ENCODE results near the gene NT5C2.

NT5C2 gene

DNA sequence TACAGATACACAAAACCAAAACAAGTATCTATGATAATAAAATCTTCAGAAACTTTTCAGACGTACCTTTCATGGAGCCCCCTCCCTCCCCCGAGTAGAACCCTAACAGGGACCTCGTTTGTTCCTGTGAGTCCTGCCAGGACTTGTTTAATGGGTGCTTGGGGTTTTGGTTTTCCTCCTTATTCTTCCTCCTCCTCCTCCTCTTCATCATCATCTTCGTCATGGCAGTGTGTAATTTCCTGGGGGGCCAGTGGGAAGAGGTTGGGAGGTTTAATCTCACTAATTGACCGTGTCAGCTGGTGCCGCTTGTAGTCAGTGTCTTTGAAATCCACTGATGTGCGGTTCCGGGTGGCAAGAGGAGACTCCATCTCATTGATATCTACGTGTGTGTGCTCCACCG is 103.6 kb downstream of the NT5C2 start:
- Mint-ChIP-seq H3K4me1 (ENCODE audit: low read depth) (no peaks in the 10 kb centered on the region), H3K9me3 (no peaks in the 10 kb centered on the region), H3K27ac (no peak overlapping the region), H3K36me3 (ENCODE audit: low read depth) (peaks cover 69% of the 10 kb centered on the region), H3K27me3 (ENCODE audit: low read depth) (no peaks in the 10 kb centered on the region), H3K4me3 (no peak overlapping the region)
- DNase-seq (ENCODE audit: low spot score), result no peak

GRCh38 chr10:103086799-103087198 is 106.3 kb downstream of the NT5C2 start:
- Mint-ChIP-seq H3K4me3 (no peak overlapping the region), H3K27me3 (ENCODE audit: low read depth) (no peaks in the 10 kb centered on the region), H3K4me1 (ENCODE audit: low read depth) (no peaks in the 10 kb centered on the region), H3K36me3 (ENCODE audit: low read depth) (peaks cover 58% of the 10 kb centered on the region), H3K9me3 (no peaks in the 10 kb centered on the region), H3K27ac (no peak overlapping the region)
- no peak for DNase-seq (ENCODE audit: low spot score)

DNA sequence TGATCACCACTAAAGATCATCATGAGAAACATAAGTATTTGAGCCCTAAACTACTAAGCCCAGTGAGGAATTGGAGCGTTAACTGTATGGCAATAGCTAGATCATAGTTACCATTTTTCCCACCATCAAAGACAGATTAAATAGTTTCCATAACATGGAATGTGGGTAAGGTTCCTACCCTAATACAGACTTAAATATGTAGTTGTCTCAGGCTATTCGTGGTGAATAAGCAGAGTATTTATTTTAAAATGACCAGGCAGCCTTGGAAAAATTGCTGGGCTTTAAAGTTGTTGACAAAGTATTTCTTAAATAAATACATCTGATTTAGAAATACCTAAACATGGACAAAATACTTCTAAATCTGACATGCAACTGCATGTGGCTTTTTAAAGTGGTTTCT is 106.8 kb downstream of the NT5C2 start:
- no peak for DNase-seq (ENCODE audit: low spot score)
- H3K27ac Mint-ChIP-seq, result no peak overlapping the region
- no peaks in the 10 kb centered on the region for H3K9me3 Mint-ChIP-seq
- no peak overlapping the region for H3K4me3 Mint-ChIP-seq
- no peaks in the 10 kb centered on the region for H3K27me3 Mint-ChIP-seq (ENCODE audit: low read depth)
- H3K36me3 Mint-ChIP-seq (ENCODE audit: low read depth), result peaks cover 53% of the 10 kb centered on the region
- H3K4me1 Mint-ChIP-seq (ENCODE audit: low read depth), result no peaks in the 10 kb centered on the region

- H3K27ac Mint-ChIP-seq, result no peak overlapping the region
- H3K4me3 Mint-ChIP-seq, result no peak overlapping the region
- peaks cover 33% of the 10 kb centered on the region for H3K36me3 Mint-ChIP-seq (ENCODE audit: low read depth)
- DNase-seq (ENCODE audit: low spot score), result no peak
- H3K4me1 Mint-ChIP-seq (ENCODE audit: low read depth), result no peaks in the 10 kb centered on the region
- H3K27me3 Mint-ChIP-seq (ENCODE audit: low read depth), result no peaks in the 10 kb centered on the region
- H3K9me3 Mint-ChIP-seq, result no peaks in the 10 kb centered on the region
Measured at GRCh38 chr10:103083977-103084320, 109.1 kb downstream of the NT5C2 start.

DNA sequence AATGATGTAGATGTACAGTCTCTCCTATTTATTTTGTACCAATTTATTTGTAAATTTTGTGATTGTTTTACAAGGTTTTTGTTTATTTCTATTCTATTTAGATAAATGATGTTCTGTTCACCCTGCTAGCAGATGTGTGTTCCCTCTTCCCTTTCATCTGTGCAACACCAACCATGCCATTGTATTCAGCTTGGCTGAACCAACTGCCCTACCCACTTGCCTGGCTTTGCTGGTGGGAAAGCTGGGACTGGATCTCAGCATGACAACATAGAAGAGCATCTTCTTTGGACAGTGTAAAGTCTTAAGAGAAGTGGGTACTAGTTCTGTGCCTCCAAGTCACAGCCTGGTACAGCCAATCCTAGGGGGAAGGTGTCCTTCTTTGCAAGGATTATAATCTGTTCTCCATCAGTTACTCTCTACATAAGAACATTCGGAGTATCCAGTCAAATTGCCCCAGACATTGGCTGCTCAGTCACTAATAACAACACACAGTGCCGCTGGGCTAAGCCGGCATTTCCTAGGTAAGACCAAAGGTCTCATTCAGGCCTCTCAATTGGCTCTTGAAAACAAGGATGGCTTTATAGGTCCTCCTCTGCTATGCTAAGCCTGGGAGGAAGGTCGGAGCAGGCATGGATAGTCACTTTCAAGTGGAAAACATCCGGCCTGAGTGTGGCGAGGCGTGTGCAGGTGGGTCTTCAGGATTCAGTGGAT is 109.7 kb downstream of the NT5C2 start:
- H3K27me3 Mint-ChIP-seq (ENCODE audit: low read depth), result no peaks in the 10 kb centered on the region
- H3K4me1 Mint-ChIP-seq (ENCODE audit: low read depth), result no peaks in the 10 kb centered on the region
- no peak overlapping the region for H3K4me3 Mint-ChIP-seq
- no peak for DNase-seq (ENCODE audit: low spot score)
- no peaks in the 10 kb centered on the region for H3K9me3 Mint-ChIP-seq
- H3K27ac Mint-ChIP-seq, result no peak overlapping the region
- peaks cover 28% of the 10 kb centered on the region for H3K36me3 Mint-ChIP-seq (ENCODE audit: low read depth)

DNA sequence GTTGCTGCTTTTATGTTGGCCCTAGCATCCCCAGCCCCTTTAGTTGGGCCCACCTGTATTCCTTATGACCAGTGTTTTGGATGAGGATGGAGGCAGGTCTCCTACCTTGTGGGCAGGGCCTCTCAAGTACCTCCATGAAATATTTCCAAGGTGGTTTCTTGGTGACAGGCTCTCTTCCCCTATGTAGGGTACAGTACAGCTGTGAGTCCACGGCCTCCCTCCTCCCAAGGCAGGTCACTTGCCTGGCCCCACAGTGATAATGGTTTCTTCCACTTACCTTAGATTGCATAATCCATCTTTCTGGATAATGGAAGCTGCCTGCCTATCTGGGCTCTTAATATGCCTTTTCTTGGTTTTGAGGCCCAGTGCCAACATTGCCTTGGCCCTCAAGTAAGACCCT is 110.4 kb downstream of the NT5C2 start:
- H3K27me3 Mint-ChIP-seq (ENCODE audit: low read depth), result no peaks in the 10 kb centered on the region
- no peak overlapping the region for H3K27ac Mint-ChIP-seq
- H3K36me3 Mint-ChIP-seq (ENCODE audit: low read depth), result peaks cover 22% of the 10 kb centered on the region
- H3K4me3 Mint-ChIP-seq, result no peak overlapping the region
- no peaks in the 10 kb centered on the region for H3K9me3 Mint-ChIP-seq
- no peaks in the 10 kb centered on the region for H3K4me1 Mint-ChIP-seq (ENCODE audit: low read depth)
- no peak for DNase-seq (ENCODE audit: low spot score)

DNA sequence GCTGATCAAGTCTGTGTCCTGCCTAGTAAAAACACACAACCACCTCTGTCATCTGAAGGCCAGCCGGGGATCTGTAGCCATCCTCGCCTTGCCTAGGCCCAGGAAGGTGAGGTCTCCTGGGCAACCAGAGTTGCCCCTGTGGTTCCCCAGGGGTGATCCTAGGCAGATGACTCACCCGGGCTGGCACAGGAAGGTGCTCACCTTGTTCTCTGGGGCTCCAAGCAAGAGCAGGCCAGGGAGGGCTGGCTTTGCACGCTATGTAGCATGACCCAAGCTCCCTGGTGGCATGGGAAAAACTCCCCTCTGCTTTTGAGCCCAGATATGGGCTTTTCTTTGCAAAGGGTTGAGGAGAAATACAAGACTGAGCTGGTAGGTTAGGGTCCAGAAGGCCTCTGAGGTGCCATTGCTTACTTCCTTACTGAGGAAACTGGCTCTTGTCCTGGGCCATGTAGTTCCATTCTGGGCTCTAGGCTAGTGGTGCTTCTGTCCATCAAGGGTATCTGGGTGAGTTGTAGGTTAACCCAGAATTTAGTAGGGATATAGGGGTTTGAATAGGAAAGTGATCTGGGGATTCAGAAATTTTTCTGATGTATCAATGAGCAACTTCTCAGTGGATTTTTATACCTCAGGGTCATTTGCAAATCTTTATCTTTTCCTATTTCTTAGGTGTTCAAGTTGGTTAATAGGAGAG is 112.0 kb downstream of the NT5C2 start:
- Mint-ChIP-seq H3K4me1 (ENCODE audit: low read depth) (no peaks in the 10 kb centered on the region), H3K36me3 (ENCODE audit: low read depth) (peaks cover 12% of the 10 kb centered on the region), H3K27ac (no peak overlapping the region)

DNA sequence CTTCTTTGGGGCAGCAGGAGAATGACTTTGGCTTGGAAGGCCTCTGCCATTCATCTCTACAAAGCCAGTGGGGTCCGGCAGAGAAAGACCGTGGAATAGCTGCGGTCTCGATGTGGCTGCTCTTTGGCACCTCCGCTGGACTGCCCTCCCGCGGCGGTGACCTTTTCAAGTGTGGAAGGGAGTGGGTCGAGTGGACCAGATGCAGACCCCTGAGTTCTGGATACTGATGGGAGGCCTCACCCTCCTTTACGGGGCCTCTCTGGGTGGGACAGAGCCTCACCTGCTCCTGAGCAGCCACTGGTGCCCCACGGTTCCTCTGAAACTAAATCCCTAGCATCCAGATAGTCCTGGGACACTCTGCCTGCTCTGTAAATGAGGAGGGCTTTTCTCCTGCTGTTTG is 113.1 kb downstream of the NT5C2 start:
- Mint-ChIP-seq H3K4me1 (ENCODE audit: low read depth) (no peaks in the 10 kb centered on the region), H3K9me3 (no peaks in the 10 kb centered on the region), H3K27ac (no peak overlapping the region), H3K4me3 (no peak overlapping the region), H3K27me3 (ENCODE audit: low read depth) (no peaks in the 10 kb centered on the region), H3K36me3 (ENCODE audit: low read depth) (peaks cover 5% of the 10 kb centered on the region)
- no peak for DNase-seq (ENCODE audit: low spot score)

More for the DNA sequence above, 112.0 kb downstream of the NT5C2 start:
- Mint-ChIP-seq H3K27me3 (ENCODE audit: low read depth) (no peaks in the 10 kb centered on the region), H3K4me3 (no peak overlapping the region), H3K9me3 (no peaks in the 10 kb centered on the region)
- no peak for DNase-seq (ENCODE audit: low spot score)

DNA sequence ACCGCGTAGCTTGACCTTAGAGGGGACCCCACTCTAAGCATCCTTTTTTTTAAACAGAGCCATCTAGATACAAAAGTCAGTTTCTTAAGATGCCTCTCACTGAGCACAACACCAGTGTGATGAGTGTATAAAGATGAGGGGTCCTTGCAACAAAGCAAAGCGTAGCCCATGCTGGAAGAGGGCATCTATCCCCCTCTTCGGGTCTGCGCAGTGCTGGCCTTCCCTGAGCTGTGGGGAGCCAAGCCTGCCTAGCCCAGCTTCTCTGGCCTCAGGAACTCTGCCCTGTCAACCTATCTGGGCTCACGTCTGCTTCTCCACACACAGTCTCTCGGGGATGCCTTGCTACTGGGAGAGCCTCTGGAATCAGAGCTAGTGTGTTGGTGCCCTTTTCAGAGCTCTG is 114.0 kb downstream of the NT5C2 start:
- H3K27me3 Mint-ChIP-seq (ENCODE audit: low read depth), result no peaks in the 10 kb centered on the region
- H3K4me3 Mint-ChIP-seq, result no peak overlapping the region
- H3K4me1 Mint-ChIP-seq (ENCODE audit: low read depth), result no peaks in the 10 kb centered on the region
- H3K36me3 Mint-ChIP-seq (ENCODE audit: low read depth), result peaks cover 5% of the 10 kb centered on the region
- DNase-seq (ENCODE audit: low spot score), result no peak
- no peak overlapping the region for H3K27ac Mint-ChIP-seq
- H3K9me3 Mint-ChIP-seq, result no peaks in the 10 kb centered on the region

GRCh38 chr10:103078676-103079075 is 114.4 kb downstream of the NT5C2 start:
- DNase-seq (ENCODE audit: low spot score), result no peak
- H3K27ac Mint-ChIP-seq, result no peak overlapping the region
- H3K27me3 Mint-ChIP-seq (ENCODE audit: low read depth), result no peaks in the 10 kb centered on the region
- H3K36me3 Mint-ChIP-seq (ENCODE audit: low read depth), result peaks cover 5% of the 10 kb centered on the region
- H3K9me3 Mint-ChIP-seq, result no peaks in the 10 kb centered on the region
- no peak overlapping the region for H3K4me3 Mint-ChIP-seq
- H3K4me1 Mint-ChIP-seq (ENCODE audit: low read depth), result no peaks in the 10 kb centered on the region

- H3K27ac Mint-ChIP-seq, result no peak overlapping the region
- no peaks in the 10 kb centered on the region for H3K4me1 Mint-ChIP-seq (ENCODE audit: low read depth)
- peaks cover 3% of the 10 kb centered on the region for H3K36me3 Mint-ChIP-seq (ENCODE audit: low read depth)
- DNase-seq (ENCODE audit: low spot score), result no peak
- no peak overlapping the region for H3K4me3 Mint-ChIP-seq
- H3K9me3 Mint-ChIP-seq, result no peaks in the 10 kb centered on the region
- no peaks in the 10 kb centered on the region for H3K27me3 Mint-ChIP-seq (ENCODE audit: low read depth)
Measured at GRCh38 chr10:103078309-103078615, 114.8 kb downstream of the NT5C2 start.

GRCh38 chr10:103077491-103078308 is 115.4 kb downstream of the NT5C2 start:
- no peaks in the 10 kb centered on the region for H3K36me3 Mint-ChIP-seq (ENCODE audit: low read depth)
- no peak for DNase-seq (ENCODE audit: low spot score)

GRCh38 chr10:103077020-103077419 is 116.1 kb downstream of the NT5C2 start:
- Mint-ChIP-seq H3K27me3 (ENCODE audit: low read depth) (no peaks in the 10 kb centered on the region), H3K4me3 (no peak overlapping the region), H3K27ac (no peak overlapping the region), H3K36me3 (ENCODE audit: low read depth) (no peaks in the 10 kb centered on the region), H3K4me1 (ENCODE audit: low read depth) (no peaks in the 10 kb centered on the region), H3K9me3 (no peaks in the 10 kb centered on the region)
- DNase-seq (ENCODE audit: low spot score), result no peak

More at GRCh38 chr10:103077491-103078308, 115.4 kb downstream of the NT5C2 start:
- no peaks in the 10 kb centered on the region for H3K4me1 Mint-ChIP-seq (ENCODE audit: low read depth)
- no peak overlapping the region for H3K27ac Mint-ChIP-seq
- H3K4me3 Mint-ChIP-seq, result no peak overlapping the region
- no peaks in the 10 kb centered on the region for H3K9me3 Mint-ChIP-seq
- H3K27me3 Mint-ChIP-seq (ENCODE audit: low read depth), result no peaks in the 10 kb centered on the region

- H3K27ac Mint-ChIP-seq, result no peak overlapping the region
- DNase-seq (ENCODE audit: low spot score), result no peak
- H3K36me3 Mint-ChIP-seq (ENCODE audit: low read depth), result no peaks in the 10 kb centered on the region
- no peak overlapping the region for H3K4me3 Mint-ChIP-seq
- no peaks in the 10 kb centered on the region for H3K27me3 Mint-ChIP-seq (ENCODE audit: low read depth)
- peaks cover 28% of the 10 kb centered on the region for H3K4me1 Mint-ChIP-seq (ENCODE audit: low read depth)
- no peaks in the 10 kb centered on the region for H3K9me3 Mint-ChIP-seq
Measured at GRCh38 chr10:103072891-103073290, 120.2 kb downstream of the NT5C2 start.
